ENCODE data around the gene ZBTB43.

Gene ZBTB43

GRCh38 chr9:126832440-126832839 is 27.6 kb downstream of the ZBTB43 start:
- no peak for DNase-seq

GRCh38 chr9:126833020-126833419 is 28.2 kb downstream of the ZBTB43 start:
- DNase-seq: no peak

DNA sequence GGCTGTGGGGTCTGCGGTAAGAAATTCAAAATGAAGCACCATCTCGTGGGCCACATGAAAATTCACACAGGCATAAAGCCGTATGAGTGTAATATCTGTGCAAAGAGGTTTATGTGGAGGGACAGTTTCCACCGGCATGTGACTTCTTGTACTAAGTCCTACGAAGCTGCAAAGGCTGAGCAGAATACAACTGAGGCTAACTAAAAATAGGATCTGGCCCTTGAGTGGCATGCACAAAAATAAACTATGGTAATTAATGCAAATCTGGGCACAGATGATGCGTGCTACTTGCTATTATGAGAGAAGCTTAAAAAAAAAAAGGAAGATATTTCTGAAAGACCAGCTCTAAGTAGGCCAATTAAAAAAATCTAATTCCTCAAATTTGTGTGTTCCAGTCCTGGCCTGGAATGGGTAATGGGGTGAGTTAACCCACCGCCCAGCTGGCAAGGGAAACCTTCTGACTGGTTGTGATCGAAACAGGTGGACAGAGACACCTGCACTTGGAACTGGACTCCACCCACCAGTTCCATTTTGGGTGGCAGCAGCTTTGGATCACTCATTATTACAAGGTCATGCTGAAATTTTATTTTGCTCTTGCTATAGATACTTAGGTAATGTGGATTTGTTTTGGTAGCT is 29.0 kb downstream of the ZBTB43 start:
- no peak for DNase-seq

DNA sequence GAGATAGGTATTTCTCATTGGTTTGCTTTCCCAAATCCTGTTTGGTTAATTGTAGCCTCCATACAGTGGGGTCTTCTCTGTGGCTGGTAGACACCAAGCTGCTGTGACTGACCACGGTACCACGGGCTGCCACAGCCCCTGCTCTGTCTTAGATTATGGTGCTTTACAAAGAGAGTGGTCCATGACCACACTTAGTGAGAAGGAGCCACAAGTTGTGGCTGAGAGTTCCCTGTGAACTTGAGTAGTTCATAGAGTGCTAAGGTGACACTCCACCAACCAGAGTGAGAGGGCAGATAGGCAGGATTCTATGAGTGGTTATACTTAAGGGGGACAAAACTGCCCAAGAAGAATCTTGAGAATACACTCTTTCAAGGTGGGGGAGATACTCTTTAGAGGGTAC is 29.8 kb downstream of the ZBTB43 start:
- DNase-seq: no peak

GRCh38 chr9:126836216-126836615 is 31.4 kb downstream of the ZBTB43 start:
- DNase-seq: no peak

- DNase-seq: peak; percentile 36
Measured at GRCh38 chr9:126838055-126838811, 33.4 kb downstream of the ZBTB43 start.

DNA sequence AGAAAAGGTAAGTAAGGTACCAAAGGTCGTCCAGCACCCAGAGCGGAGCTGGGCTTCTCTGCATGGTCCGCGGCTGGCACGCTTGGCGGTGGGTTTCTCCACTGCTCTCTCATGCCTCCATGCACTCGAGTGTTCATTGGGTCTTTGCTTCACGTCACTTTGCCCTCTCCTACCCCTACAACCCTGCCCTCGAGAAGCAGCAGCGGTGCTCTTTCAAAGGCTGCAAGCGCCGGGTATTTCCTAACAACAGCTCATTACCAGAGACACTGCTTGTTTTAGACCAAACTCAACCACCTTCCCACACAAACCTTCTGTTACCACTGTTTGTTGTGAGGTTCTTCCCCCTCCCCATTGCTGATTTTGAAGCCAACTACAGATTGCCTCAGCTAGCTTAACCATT is 34.1 kb downstream of the ZBTB43 start:
- DNase-seq: peak; percentile 22

- DNase-seq: no peak
Measured at GRCh38 chr9:126839301-126839700, 34.5 kb downstream of the ZBTB43 start.

- no peak for DNase-seq
Measured at GRCh38 chr9:126842220-126842842, 37.5 kb downstream of the ZBTB43 start.

DNA sequence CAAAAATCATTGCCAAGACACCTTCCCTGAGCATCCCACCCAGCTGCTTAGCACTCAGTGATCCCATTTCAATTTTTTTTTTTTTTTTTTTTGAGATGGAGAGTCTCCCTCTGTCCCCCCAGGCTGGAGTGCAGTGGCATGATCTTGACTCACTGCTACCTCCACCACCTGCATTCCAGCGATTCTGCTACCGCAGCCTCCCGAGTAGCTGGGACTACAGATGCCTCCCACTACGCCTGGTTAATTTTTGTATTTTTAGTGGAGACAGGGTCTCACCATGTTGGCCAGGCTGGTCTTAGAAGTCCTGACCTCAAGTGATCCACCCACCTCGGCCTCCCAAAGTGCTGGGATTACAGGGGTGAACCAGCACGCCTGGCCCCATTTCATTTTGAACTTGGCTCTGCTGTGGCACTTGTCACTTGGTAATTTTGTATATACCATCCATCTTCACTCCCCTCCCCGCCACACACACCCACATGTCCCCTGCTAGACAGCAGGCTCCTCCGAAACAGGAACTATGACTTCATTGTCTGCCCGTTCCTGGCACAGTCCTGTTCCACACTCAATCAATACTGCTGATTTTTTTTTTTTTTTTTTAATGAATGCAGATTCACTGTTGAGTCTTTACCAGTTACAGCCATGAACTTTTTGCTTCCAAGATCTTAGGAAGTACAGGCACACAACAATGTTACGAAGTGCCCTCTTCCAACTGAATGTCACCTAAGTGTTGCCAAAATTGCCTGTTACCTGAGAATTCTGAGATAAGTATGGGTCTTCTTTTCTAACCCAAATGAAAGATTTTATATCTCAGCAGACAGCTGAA is 38.3 kb downstream of the ZBTB43 start:
- DNase-seq: no peak

DNA sequence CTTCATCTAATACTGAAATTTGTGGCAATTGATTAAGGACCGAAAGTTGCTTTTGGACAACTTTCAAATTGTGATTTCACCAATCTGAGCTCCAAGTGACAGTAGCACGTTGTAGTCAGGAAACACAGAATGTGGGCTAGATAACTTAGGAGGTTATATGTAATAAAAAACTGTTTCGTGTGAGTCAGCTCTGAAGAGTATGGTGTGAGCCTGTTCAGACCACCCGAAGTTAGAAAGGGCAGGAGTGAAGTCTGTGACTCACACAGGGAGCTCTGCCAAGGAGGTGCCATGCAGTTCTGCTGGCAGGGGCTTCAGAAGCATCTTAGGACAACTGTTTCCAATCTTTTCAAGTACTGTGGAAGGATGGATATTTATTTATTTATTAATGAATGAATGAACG is 39.2 kb downstream of the ZBTB43 start:
- no peak for DNase-seq

DNA sequence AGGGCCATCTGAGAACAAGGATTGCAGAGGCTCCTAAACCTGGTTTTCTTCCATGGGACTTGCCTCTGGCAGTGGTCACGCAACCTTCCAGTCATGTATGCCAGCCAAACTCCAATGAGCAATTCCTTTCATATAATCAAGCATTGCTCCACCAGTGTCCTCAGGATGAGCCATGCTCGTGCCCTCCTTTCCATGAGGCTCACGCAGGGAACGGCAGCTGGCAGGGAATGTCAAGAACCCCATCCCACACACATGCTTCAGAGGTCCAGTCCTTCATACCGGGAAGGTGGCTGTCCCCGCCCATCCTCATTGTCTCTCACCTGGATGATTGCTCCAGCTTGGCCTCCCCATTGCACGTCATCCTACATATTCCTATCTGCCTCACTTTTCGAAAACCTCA is 42.2 kb downstream of the ZBTB43 start:
- DNase-seq: no peak

DNA sequence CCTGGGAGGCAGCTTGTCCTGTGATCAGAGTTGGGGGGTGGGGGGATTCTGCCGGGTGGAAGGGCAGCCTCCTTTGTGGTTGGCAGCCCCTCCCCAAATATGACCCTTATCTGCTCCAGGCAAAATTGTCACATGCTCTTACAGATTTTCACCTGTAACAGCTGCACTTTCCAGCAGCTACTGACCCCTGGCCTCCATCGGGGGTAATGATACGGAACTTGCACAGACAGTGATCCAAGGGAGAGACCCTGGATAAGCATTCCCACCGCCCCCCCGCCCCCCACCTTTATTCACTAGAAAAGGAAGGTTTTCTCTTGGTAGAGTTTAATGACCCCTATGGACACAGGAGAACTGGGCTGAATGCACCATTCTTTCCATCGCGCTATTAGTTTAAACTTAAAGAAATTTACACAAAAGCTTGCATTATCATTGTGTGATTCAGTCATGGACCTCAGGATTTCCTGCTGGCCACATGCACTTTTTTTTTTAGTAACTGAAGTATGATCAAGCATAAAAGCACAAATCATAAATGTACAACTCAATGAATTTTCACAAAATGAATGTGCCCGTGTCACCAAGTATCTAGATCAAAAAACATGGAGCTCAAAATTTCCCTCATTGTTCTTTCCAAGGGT is 44.9 kb downstream of the ZBTB43 start:
- DNase-seq: no peak

DNA sequence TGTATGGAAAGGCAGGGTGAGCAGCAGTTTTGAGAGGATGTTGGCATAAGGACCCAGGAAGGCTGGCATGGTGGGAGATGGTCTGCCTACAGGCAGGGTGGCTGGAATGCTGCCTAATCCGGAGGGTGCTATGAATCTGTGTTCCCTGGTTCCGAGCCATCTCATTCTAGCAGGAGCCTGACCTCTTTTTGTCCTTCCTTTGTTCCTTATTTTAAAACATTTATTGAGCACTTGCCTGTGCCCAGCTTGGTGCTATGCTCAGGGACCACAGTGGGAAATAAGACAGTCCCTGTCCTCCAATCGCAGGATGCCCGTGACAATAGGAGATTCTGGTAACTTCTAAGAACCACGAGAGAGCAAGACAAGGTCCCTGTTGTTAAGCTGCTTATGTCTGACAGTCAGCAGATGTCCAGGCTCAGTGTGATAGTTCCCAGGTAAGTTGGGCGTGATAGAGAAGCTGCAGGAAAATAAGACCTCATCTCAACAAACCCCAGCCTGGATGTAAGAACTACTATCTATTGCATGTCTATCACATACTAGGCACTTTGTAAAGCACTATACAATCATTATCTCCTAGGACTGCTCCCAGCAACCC is 46.5 kb downstream of the ZBTB43 start:
- no peak for DNase-seq

- no peak for DNase-seq
Measured at GRCh38 chr9:126852086-126852688, 47.3 kb downstream of the ZBTB43 start.

DNA sequence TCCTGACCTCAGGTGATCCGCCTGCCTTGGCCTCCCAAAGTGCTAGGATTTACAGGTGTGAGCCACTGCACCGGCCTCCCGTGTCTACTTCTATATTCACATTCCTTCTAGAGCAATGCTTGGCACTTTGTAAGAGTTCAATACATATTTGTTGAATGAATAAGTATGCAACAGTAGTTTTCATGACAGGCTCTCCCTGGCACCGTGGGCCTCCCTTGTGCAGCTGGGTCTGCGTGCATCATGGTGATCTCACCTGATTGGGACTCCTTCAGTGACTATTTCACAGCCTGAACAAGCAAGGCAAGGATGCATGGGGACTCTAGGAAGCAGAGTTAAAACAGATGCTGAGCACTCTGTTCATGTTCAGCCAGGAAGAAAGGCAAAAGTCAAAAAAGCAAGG is 48.8 kb downstream of the ZBTB43 start:
- no peak for DNase-seq

DNA sequence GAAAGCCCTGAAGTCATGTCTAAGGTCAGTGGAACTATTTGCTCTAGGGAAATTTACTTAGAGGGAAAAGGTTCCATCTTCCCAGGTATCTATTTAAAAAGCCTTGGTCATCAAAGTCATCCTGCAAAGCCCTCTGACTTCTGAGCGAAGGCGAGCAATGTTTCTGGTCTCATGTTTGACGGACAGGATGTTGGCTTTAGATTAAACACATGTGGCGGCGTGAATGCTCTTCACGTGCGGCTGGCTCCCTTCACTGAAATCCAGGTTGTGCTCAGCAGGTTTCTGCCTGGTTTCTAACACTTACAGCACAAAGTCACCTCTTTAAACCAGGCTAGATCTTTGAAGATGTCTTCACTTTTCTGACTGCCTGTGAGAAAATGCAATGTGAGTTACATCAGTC is 49.9 kb downstream of the ZBTB43 start:
- DNase-seq: no peak

GRCh38 chr9:126856326-126856877 is 51.6 kb downstream of the ZBTB43 start:
- no peak for DNase-seq

GRCh38 chr9:126857261-126857960 is 52.6 kb downstream of the ZBTB43 start:
- DNase-seq: no peak

DNA sequence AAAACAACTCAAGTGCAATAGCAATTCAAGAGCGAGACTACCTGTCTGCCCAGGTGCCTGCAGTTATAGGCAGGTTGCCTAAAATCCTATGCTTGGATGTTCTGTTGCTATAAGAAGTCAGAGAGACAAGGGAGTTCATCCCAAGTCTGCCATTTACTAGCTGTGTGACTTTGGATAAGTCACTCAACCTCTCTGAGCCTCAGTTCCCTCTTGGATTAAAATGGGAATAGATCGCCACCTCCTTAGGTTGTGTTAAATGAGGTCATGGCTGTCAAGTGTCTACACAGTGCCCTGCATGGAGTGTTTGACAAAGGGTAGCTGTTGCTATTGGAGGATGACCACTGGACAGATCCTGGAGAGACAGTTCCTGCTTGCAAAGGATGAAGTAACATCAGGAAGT is 54.3 kb downstream of the ZBTB43 start:
- DNase-seq: no peak

Measured in activated CD4-positive, alpha-beta T cell treated with anti-CD3 and anti-CD28 coated beads, Interleukin-10, Interleukin-2, amounts not matched to agents 100 ng/mL and 50 ng/mL, durations not matched to agents 16 hours and 8 hours (primary cell).